G401 (cell line): Measurements from ENCODE around the gene FAM171A1. TPM values are rescaled to one million over a fixed set of nuclear protein-coding genes. Genes with fewer than 3 reads are reported as not detected.
"Not testable (repeated sequence)": the region's sequence is repeated elsewhere in the genome, so short reads cannot be mapped to it uniquely, and the experiment has no call there.

Experiments used
- DNase-seq: peaks from one replicate; pipeline ENCODE4 v3.0.0-alpha.2; 2015; ENCODE audit warnings: low spot score
- in situ Hi-C: cut with HindIII; loops from 2 replicates; pipeline ENCODE4 v1.10.0; 2016; ENCODE audit warnings: low sequenced_read_pairs, mixed read lengths
- total RNA-seq: library from RNA; depleted of rRNA; stranded (reverse); fragments of >200 nt; shearing (Covaris generic); gene quantifications from 2 replicates; pipeline ENCODE4 v1.2.3, GENCODE V29; 2014; rRNA removed

The FAM171A1 gene
- total RNA-seq, result 2.6 TPM in 2 replicates

DNA sequence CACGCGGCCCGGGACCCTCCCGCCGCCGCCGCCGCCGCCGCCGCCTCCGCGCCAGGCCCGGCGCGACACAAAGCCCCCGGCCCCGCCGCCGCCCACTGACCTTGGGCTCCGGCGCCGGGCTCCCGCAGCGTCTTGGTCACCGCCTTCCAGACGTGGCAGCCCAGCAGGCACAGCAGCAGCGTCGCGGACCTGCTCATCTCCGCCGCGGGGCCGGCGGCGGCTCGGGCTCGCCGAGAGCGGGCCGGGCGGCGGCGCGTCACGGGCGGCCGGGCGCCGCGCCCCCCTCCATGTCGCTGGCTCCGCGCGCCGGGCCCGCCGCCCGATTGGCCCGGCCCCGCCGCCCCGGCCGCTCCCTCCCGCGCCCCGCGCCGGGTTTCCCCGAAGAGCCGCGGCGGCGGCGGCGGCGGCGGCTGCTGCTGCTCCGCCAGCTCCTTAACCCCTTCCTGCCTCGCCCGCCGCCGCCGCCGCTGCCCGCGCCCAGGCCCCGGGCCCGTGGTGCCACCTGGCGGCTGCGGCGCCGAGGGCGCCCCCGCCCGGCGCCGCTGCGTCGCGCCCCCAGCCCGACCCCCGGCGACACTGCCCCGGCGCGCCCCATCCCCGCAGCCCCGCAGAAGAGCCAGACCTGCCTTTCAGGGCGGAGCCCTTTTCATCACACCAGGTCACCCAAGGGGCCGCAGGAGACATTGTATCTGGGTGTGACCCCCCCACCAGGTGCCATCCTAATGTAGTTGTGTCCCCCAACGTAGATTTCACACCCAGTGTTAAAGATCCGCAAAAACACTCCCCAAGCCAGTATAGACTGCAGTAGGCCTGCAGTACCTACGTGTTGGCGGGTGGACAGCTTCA lies at the start of gene FAM171A1:
Gene FAM171A1 (minus strand): TSS at position 434 of the 846 bp plus-strand sequence. CDS start 237 bp downstream, at position 197.
- peak; percentile 48 for DNase-seq
- in situ Hi-C loops, result no loop called here

DNA sequence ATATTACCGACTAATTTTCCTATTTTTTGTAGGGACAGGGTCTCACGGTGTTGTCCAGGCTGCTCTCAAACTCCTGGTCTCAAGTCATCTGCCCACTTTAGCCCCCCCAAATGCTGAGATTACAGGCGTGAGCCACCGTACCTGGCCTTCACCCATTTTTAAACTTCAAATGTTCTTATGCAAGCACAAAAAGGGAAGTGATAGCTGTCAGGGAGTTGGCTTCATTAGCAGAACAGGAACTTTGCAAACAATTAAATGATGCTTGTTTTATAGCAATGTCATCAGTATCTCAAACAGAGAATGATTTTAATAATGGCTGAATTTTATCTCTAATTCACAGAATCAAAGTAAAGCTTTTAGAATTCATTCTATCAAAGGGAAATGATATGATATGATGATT lies 49.8 kb upstream of the FAM171A1 start:
- no peak for DNase-seq
- in situ Hi-C loops, result no loop called here

DNA sequence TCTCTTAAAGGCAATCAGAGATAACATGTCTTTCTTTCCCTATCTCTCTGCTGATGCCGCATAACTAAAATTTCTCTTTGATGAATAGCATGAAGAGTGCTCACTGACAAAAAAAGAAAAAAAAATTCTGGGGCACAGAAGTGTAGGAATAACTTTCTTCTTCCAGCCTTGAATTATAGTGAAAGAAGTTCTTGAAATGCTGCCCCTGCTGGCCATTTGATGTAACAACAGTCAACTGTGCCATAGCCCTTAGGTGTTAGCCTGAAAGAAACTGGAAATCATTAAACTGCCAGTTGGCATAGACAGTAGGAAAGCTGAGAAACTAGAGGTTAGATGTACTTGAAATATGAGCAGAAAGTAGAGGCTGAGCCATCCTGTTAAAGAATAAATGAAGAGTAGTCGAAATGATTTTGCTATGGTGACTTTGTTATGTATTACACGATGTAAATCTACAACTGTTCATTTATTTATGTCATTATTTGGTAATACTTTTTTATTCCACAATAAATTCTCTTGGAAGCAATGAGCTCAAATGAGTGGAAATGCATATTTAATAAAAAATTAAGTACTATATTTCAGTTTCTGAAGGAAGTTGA lies 48.3 kb upstream of the FAM171A1 start:
- in situ Hi-C loops, result no loop called here
- peak; percentile 72 for DNase-seq

DNA sequence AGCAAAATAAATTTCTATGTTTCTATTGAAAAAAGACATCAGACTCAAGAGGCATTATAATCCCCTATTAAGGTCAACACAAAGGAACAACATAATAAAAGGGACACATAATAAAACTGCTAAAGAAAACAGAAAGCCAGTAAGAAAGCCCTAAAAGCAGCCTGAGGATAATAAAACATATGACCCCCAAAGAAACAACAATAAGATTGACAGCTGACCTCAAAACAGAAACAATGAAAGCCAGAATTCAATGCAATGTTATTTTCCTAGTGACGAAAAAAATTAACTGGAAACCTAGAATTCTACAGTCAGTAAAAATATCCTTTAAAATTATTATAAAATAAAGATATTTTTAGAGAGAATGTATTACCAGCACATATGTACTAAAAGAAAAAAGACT lies 44.9 kb upstream of the FAM171A1 start:
- in situ Hi-C loops, result no loop called here
- no peak for DNase-seq

DNA sequence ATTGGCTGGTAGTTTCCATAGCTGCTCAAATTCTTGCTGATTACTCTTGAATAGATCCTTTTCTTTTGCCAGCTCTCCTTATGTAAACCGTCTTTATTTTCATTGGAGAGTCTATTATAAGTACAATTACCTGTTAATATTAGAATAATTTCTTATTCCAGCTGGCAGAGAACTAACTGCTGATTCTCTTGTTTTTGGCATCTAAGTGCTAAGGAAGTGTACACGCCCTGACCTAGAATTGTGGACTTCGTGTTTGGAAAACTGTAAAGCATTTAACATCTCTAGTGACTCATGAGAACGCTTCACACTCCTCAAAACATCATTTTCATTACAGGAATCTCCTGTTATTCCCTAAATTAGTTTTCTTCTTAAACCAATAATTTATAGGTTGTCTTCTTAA lies 39.9 kb upstream of the FAM171A1 start:
- DNase-seq, result no peak
- in situ Hi-C loops, result no loop called here

DNA sequence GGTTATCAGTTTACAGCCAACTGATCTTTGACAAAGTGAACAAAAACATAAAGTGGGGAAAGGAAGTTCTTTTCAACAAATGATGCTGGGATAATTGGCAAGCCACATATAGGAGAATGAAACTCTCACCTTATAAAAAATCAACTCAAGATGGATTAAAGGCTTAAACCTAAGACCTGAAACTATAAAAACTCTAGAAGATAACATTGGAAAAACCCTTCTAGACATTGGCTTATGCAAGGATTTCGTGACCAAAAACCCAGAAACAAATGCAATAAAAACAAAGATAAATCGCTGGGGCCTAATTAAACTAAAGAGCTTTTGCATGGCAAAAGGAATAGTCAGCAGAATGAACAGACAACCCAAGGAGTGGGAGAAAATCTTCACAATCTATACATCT lies 38.3 kb upstream of the FAM171A1 start:
- in situ Hi-C loops, DNase-seq: not testable (repeated sequence)

DNA sequence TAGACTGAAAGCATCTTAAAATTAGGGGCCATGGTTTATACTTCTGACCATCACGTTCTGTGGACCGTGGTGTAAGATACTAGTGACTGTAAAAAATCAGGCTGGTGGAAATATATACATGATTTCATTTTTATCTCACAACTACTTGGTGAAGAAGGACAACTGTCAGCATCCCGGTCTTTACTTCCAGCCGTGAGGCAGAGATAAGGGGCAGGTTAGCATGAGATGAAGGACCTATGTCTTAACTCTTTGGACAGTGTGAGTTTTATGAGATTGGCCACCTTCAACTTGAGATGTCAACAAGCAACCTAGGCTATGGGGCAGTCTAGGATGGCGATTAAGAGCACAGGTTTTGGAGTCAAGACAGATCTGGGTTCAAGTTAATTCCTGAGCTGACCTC lies 37.5 kb upstream of the FAM171A1 start:
- in situ Hi-C loops, result no loop called here
- no peak for DNase-seq

DNA sequence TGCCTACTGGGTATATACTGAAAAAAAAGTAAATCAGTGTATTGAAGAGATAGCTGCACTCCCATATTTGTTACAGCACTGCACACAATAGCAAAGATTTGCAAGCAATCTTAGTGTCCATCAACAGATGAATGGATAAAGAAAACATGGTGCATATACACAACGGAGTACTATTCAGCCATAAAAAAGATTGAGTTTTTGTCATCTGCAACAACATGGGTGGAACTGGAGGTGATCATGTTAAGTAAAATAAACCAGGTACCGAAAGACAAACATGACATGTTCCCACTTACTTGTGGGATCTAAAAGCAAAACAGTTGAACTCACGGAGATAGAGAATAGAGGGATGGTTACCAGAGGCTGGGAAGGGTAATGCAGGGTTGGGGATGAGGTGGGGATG lies 34.2 kb upstream of the FAM171A1 start:
- DNase-seq, result no peak
- in situ Hi-C loops, result no loop called here

DNA sequence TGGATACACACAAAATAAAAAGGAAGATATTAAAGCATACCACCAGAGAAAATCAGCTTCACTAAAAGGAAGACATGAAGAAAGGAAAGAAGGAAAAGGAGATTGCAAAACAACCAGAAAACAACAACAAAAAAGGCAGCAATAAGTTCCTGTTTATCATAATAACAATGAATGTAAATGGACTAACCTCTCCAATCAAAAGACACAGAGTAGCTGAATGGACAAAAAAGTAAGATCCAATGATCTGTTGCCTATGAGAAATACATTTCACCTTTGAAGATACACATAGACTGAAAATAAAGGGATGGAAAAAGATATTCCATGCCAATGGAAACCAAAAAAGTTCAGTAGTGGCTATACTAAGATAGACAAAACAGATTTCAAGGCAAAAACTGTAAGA lies 30.3 kb upstream of the FAM171A1 start:
- no peak for DNase-seq
- in situ Hi-C loops, result no loop called here

DNA sequence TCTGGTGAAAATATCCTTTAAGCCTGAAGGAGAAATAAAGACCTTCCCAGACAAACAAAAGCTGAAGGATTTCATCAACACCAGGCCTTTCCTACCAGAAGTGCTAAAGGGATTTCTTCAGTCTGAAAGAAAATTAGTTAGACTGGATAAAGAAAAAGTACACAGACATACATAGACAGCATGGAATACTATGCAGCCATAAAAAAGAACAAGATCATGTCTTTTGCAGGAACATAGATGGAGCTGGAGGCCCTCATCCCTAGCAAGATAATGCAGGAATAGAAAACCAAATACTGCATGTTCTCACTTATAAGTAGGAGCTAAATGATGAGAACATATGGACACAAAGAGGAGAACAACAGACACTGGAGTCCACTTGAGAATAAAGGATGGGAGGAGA lies 29.4 kb upstream of the FAM171A1 start:
- in situ Hi-C loops, DNase-seq: not testable (repeated sequence)

DNA sequence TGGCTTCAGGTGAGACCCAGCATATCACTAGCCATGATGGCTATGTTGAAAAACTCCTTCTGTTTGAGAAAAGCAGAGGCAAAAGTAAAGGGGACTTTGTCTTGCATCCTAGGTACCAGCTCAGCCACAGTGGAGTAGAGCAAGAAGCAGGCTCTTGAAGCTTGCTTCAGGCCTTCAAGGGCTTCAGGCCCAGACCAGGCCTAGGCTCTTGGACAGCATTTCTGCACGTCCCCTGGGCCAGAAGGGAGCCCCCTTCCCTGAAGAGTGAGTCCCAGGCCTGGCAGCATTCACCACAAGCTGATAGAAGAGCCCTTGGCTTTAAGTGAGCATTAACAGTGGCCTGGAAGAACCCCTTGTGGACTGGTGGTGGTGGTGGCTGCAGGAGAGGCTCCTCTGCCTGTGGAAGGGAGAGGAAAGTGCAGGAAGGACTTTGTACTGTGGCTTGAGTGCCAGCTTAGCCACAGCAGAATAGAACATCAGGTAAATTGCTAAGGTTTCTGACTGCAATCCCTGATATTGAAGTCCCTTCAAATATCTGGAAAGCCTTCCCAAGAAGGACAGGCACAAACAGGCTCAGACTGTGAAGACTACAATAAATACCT lies 28.1 kb upstream of the FAM171A1 start:
- in situ Hi-C loops, result no loop called here

DNA sequence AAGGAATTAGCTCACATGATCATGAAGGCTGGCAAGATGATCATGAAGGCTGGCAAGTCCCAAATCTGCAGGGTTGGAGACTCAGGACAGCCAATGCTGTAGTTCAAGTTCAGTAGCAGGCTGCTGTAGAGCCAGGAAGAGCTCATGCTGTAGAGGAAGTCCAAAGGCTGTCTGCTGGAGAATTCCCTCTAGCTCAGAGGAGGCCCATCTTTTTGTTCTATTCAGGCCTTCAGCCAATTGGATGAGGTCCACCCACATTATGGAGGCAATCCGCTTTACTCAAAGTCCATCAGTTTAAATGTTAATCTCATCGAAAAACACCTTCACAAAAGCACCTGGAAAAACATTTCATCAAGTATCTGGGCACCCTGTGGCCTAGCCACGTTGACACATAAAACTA lies 24.8 kb upstream of the FAM171A1 start:
- no peak for DNase-seq
- in situ Hi-C loops, result no loop called here

More for the DNA sequence above, 28.1 kb upstream of the FAM171A1 start:
- no peak for DNase-seq

DNA sequence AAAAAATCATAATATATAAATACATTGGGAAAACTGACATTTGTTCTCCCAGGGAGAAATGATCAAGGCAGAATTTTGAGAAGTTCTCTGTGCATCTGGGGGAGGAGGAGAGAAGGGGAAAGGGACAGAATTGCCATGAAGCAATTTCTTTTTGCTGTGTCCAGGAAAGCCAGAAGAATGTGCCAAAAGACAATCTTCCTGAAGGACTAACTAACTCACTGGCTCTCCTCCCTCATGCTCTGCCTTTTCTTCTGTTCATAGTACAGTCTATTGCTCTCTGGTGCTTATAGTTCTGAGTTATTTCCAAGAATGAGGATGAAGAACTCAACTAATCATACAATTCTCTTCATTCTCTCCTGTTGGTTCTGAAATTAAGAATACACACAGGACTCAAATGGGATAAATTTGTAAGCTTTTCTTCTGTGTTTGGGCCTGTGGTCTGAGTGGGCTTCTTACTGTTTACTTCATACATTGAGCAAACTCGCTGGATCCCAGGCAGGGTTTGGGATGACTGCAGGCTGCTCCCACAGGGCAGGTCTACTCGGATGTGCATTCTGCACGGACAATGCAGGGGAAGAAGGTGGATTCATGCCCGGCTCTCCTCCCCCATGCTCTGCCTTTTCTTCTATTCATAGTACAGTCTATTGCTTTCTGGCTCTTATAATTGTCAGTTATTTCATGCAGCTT lies 22.2 kb upstream of the FAM171A1 start:
- in situ Hi-C loops, result no loop called here
- DNase-seq, result no peak

DNA sequence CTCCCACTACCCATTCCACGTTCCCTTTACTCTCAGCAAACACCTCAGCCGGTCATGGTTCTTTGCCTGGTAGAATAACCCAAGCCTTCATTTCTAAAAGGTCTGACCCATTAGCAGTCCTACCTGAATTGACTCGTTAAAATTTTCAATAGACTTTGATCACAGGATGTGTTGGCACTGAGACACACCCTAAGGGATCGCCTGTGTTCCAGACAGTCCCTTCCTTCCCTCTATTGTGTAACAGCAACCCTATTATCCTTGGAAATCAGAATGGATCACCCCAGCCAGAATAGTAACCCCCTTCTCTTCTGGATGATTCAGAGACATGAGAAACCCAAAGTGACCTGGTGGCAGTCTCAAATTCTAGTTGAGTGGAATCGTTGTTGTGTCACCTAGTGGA lies 20.4 kb upstream of the FAM171A1 start:
- in situ Hi-C loops, result no loop called here
- DNase-seq, result no peak

DNA sequence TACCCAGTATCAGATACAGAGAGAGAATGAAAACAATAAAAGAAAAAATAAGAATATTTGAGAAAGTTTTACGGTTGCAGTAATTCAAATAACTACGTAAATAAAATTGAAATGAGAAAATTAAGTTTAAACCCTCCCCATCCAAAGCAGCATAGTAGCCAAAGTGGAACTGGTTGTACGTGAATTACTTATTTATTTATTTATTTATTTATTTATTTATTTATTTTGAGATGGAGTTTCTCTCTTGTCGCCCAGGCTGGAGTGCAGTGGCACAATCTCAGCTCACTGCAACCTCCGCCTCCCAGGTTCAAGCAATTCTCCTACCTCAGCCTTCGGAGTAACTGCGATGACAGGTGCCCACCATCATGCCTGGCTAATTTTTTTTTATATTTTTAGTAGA lies 17.1 kb upstream of the FAM171A1 start:
- in situ Hi-C loops, result not testable (repeated sequence)

DNA sequence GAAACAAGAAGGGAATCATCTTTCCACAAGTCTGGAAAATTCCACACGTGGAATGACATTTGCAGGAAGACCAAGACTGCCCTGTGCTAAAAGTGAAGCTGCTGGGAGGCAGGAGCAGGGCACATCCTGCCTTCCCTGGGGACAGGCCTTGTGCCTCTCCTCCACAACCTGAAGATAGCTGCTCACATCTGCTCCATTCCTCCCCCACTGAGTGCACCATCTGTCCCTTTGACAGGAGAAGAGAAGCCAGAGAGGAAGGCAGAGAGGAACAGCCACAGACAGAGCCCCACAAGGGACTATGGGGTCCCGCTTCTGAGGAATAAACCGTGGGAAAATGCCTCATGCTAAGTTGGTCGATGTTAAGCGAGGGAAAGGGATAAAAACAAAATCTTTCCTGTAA lies 15.9 kb upstream of the FAM171A1 start:
- in situ Hi-C loops, result no loop called here
- DNase-seq, result peak; percentile 87

More for the DNA sequence above, 17.1 kb upstream of the FAM171A1 start:
- DNase-seq, result not testable (repeated sequence)

DNA sequence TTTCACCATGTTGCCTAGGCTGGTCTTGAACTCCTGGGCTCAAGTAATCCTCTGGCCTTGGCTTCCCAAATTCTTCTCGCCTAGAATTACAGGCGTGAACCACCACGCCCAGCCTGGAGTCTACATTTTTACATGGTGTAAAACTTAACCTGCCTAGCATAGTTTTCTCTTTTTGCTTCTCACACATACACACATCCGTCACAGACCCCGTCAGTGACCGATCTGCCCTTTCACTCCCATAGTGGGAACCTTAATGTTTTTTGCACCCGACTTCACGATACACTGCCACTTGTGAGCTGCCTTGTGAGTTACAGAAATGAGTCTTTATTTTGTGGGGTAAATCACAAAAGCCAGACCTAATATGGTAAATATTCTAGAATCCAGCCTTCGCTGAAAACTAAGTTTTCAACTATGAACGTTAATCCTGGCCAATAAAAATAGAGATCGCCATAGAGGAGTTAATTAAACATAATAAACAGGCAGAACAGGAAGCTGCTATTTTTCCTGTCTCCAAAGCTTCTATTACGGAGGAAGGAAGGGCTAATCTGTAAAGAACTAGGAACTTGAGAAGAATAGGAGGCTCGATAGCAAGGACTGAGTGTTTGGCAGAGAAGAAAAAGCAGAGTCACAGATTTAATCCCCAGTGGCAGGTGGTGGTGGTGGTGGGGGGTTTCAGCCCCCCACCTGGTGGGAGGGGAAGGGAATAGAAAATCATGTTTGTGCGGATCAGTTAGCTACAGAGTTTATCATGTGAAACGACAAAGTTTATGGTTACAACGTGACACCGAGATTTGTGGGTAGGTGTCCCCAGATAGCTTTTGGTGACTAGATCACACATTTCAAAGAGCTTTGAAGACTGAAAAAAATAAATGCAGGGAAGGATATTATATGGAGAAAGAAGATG lies 14.7 kb upstream of the FAM171A1 start:
- in situ Hi-C loops, result no loop called here
- DNase-seq, result no peak

DNA sequence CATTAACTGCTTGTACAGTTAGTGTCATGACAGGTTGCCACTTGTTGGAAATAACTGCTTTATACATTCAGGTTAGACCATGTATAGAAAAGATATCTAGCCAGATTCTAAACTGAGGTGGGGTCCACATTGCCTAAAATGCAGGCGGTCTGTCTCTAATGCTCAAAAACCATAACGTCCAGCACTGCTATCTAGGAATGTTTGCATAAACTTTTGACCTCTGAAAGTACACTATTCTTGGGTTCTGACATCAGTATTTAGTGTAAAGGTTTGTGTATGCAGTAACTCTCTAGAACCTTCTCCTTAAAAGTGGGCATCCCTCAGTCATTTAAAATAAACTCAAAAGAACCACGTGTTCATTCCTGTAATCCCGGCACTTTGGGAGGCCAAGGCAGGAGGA lies 10.3 kb upstream of the FAM171A1 start:
- no peak for DNase-seq
- in situ Hi-C loops, result no loop called here

DNA sequence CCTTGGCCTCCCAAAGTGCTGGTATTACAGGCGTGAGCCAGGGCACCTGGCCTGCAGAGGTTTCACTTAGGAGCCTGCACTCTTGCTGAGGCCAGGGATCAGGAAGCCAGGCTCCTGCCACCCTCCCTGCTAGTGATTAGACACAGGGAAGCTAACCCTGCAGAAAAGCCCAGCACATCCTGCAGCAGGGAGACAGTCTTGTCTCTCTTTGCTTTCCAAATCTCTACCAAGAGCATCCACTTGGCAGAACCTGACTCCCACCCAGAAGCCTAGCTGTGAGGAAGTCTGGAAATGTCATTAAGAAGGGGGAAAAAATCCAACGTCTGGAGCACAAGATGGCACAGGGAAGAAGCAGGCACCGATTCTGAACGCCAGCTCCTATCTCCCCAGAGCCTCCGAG lies 8.0 kb upstream of the FAM171A1 start:
- in situ Hi-C loops, result no loop called here
- peak; percentile 40 for DNase-seq
